Loucy (cell line): ENCODE results near the gene SV2A.
A peak's percentile ranks its signal among the peaks of the same experiment; 100 is the strongest.

Source experiments
- H2AFZ ChIP-seq: fragments of 200-600 bp; sonication (generic); 2 replicates; pipeline ENCODE4 v1.6.0; 2016; ENCODE audit warnings: antibody characterized with exemption, mild to moderate bottlenecking, low read length, moderate library complexity
- H3F3A ChIP-seq: fragments of 200-600 bp; 2 replicates; pipeline ENCODE4 v1.6.0; 2016; ENCODE audit warnings: antibody characterized with exemption, low read depth, mild to moderate bottlenecking
- H3K27me3 ChIP-seq: fragments of 200-600 bp; sonication (generic); 2 replicates; pipeline ENCODE4 v1.6.1; 2014; ENCODE audit warnings: low read length, mild to moderate bottlenecking; ENCODE audit not compliant: insufficient read depth, poor library complexity, severe bottlenecking
- H3K36me3 ChIP-seq: fragments of 200-600 bp; sonication (generic); 2 replicates; pipeline ENCODE4 v1.6.1; 2016; ENCODE audit warnings: low read length; ENCODE audit not compliant: insufficient read depth
- H3K4me1 ChIP-seq: fragments of 200-600 bp; sonication (generic); 2 replicates; pipeline ENCODE4 v1.5.1; 2014; ENCODE audit warnings: low read length, mild to moderate bottlenecking; ENCODE audit not compliant: insufficient read depth, poor library complexity, severe bottlenecking
- H3K4me2 ChIP-seq: fragments of 200-600 bp; sonication (generic); 2 replicates; pipeline ENCODE4 v1.6.0; 2014; ENCODE audit warnings: antibody characterized with exemption, low read length, low read depth, mild to moderate bottlenecking; ENCODE audit not compliant: poor library complexity, severe bottlenecking
- H3K4me3 ChIP-seq: fragments of 200-600 bp; sonication (generic); 2 replicates; pipeline ENCODE4 v1.5.1; 2014; ENCODE audit warnings: low read length, mild to moderate bottlenecking, mixed read lengths; ENCODE audit not compliant: poor library complexity, severe bottlenecking
- H3K79me2 ChIP-seq: fragments of 200-600 bp; sonication (generic); 2 replicates; pipeline ENCODE4 v1.6.1; 2014; ENCODE audit warnings: low read length; ENCODE audit not compliant: insufficient read depth
- H3K9ac ChIP-seq: fragments of 200-600 bp; sonication (generic); 2 replicates; pipeline ENCODE4 v1.6.0; 2014; ENCODE audit warnings: mild to moderate bottlenecking, low read depth, low read length, moderate library complexity; ENCODE audit not compliant: poor library complexity, severe bottlenecking
- H3K9me2 ChIP-seq: fragments of 200-600 bp; sonication (generic); replicated peaks from 2 replicates; pipeline ENCODE4 v1.6.1; 2016; ENCODE audit warnings: low read depth, low read length, mixed read lengths
- H3K9me3 ChIP-seq: fragments of 200-600 bp; sonication (generic); 2 replicates; pipeline ENCODE4 v1.6.1; 2014; ENCODE audit warnings: mild to moderate bottlenecking, antibody characterized with exemption, low read length, low read depth; ENCODE audit not compliant: insufficient read depth
- H4K20me1 ChIP-seq: fragments of 200-600 bp; sonication (generic); 2 replicates; pipeline ENCODE4 v1.6.0; 2014; ENCODE audit warnings: antibody characterized with exemption, low read length, mild to moderate bottlenecking; ENCODE audit not compliant: insufficient read depth, poor library complexity, severe bottlenecking
- CTCF ChIP-seq: fragments of 200-600 bp; sonication (generic); conservative IDR thresholded peaks from 2 replicates; pipeline ENCODE4 v1.5.1; 2014; ENCODE audit warnings: mild to moderate bottlenecking, antibody characterized with exemption, low read length
- EZH2phosphoT487 ChIP-seq: fragments of 200-600 bp; IDR thresholded peaks from 2 replicates; pipeline ENCODE4 v1.6.1; 2018; ENCODE audit warnings: antibody characterized with exemption, mild to moderate bottlenecking, moderate library complexity, borderline replicate concordance

Gene SV2A

GRCh38 chr1:149899460-149900284, 18.0 kb downstream of the SV2A start, which contains the start of gene BOLA1:
BOLA1 (plus strand) TSS chr1:149899568; CDS start chr1:149900060, 492 bp downstream.
- Histone ChIP-seq H2AFZ (peak within 1 kb of the TSS; percentile 92), H3K4me1 (peaks cover 12% of the 10 kb centered on the region), H3K9me3 (no peaks in the 10 kb centered on the region), H3K4me2 (peak within 1 kb of the TSS; percentile 79), H3F3A (no peaks in the 10 kb centered on the region), H3K4me3 (peak within 1 kb of the TSS; percentile 83), H3K79me2 (peaks cover 10% of the 10 kb centered on the region; the same call in 1 of the 2 replicates), H3K9me2 (no peaks in the 10 kb centered on the region), H3K36me3 (no peaks in the 10 kb centered on the region), H3K9ac (peak within 1 kb of the TSS; percentile 86), H3K27me3 (no peaks in the 10 kb centered on the region), H4K20me1 (no peaks in the 10 kb centered on the region)
- TF ChIP-seq CTCF (no peak), EZH2phosphoT487 (no peak)

- H3K36me3 ChIP-seq = no peaks in the 10 kb centered on the region
- no peak overlapping the region for H3K9ac ChIP-seq
- H3K4me3 ChIP-seq = no peak overlapping the region
- no peak overlapping the region for H3K4me2 ChIP-seq
- no peaks in the 10 kb centered on the region for H3K9me3 ChIP-seq
- peaks cover 10% of the 10 kb centered on the region; the same call in 1 of the 2 replicates for H3K79me2 ChIP-seq
- H2AFZ ChIP-seq = no peak overlapping the region
- no peaks in the 10 kb centered on the region for H3K27me3 ChIP-seq
- H3F3A ChIP-seq = no peaks in the 10 kb centered on the region
- peaks cover 12% of the 10 kb centered on the region for H3K4me1 ChIP-seq
- H4K20me1 ChIP-seq = no peaks in the 10 kb centered on the region
- TF ChIP-seq CTCF (no peak), EZH2phosphoT487 (no peak)
- no peaks in the 10 kb centered on the region for H3K9me2 ChIP-seq
Measured at GRCh38 chr1:149896575-149896974, 21.1 kb downstream of the SV2A start.

- Histone ChIP-seq H3K27me3 (no peaks in the 10 kb centered on the region), H3K79me2 (peaks cover 6% of the 10 kb centered on the region), H3K36me3 (no peaks in the 10 kb centered on the region), H3K9me3 (no peaks in the 10 kb centered on the region), H3K4me1 (peaks cover 18% of the 10 kb centered on the region), H3K9ac (peak overlapping the region; percentile 97), H3K9me2 (no peaks in the 10 kb centered on the region), H3K4me2 (peak overlapping the region; percentile 87), H2AFZ (peak overlapping the region; percentile 72; the same call in 1 of the 2 replicates), H4K20me1 (no peaks in the 10 kb centered on the region), H3F3A (peaks cover 21% of the 10 kb centered on the region), H3K4me3 (peak overlapping the region; percentile 79)
- TF ChIP-seq EZH2phosphoT487 (no peak), CTCF (no peak)
Measured at GRCh38 chr1:149888999-149889289, 28.7 kb downstream of the SV2A start.
